22Rv1 (cell line): Measurements from ENCODE around the gene MRPL12.

Source experiments
- H3K27ac ChIP-seq: fragments of 450-650 bp; 2 replicates; pipeline ENCODE4 v1.5.1; 2017
- ZFX ChIP-seq: fragments of 450-650 bp; IDR thresholded peaks from 2 replicates; pipeline ENCODE4 v1.6.1; 2017; ENCODE audit warnings: antibody characterized with exemption, borderline replicate concordance
- TF ChIP-seq, protein P1 (sequence below): fragments of 450-650 bp; IDR thresholded peaks from 2 replicates; pipeline ENCODE4 v1.5.1; 2017; ENCODE audit warnings: mild to moderate bottlenecking

MRPL12 gene

GRCh38 chr17:81683208-81683583 lies 20.0 kb upstream of the MRPL12 start:
- peak overlapping the region; percentile 72 for H3K27ac ChIP-seq
- TF ChIP-seq ZFX, result no peak
- TF ChIP-seq, protein P1, sequence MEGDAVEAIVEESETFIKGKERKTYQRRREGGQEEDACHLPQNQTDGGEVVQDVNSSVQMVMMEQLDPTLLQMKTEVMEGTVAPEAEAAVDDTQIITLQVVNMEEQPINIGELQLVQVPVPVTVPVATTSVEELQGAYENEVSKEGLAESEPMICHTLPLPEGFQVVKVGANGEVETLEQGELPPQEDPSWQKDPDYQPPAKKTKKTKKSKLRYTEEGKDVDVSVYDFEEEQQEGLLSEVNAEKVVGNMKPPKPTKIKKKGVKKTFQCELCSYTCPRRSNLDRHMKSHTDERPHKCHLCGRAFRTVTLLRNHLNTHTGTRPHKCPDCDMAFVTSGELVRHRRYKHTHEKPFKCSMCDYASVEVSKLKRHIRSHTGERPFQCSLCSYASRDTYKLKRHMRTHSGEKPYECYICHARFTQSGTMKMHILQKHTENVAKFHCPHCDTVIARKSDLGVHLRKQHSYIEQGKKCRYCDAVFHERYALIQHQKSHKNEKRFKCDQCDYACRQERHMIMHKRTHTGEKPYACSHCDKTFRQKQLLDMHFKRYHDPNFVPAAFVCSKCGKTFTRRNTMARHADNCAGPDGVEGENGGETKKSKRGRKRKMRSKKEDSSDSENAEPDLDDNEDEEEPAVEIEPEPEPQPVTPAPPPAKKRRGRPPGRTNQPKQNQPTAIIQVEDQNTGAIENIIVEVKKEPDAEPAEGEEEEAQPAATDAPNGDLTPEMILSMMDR, result no peak

DNA sequence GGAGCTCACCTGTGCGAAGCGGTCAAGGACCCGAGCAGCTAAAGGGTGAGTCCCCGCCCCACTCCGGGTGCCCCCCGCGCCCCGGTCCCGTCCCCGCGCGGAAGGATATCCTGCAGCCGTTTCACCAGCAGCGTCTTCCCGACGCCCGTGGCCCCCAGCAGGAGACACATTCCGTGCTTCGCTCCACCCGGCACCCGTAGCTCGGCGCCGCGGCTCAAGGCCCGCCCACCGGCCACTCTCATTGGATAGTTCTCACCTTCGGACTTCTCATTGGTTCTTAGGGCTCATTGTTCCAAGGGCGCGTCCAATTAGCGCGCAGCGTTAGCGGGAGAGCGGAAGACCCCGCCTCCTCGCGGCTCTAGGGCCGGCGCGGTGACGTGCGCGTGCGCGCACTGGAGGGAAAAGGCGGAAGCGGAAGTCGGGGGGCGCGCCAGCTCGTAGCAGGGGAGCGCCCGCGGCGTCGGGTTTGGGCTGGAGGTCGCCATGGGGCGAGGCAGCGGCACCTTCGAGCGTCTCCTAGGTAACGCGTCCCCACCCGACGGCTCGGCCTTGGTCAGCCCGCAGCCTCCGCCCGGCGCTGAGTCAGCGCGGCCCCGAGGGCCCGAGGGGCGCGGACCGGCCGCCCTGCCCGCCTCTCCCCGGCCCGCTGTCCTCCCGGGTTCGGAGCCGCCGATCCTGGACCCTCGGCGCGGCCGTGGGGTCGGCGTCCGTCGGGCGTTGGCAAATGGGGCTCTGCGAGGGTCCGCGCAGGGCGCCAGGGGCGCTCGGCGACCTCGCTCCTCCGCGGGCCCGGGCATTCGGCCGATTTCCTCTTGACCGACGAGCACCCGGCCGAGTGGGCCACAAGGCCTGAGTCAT lies 19.4 kb upstream of the MRPL12 start, which contains the start of the genes ARL16 and HGS:
Gene ARL16 (minus strand): TSS at position 214 of the 858 bp plus-strand sequence. CDS start 44 bp downstream, at position 170.
Gene HGS (plus strand): TSS at position 428 of the 858 bp plus-strand sequence. CDS start 56 bp downstream, at position 484.
- no peak for TF ChIP-seq ZFX
- TF ChIP-seq, protein P1, result no peak
- peak within 1 kb of the TSS; percentile 72 for H3K27ac ChIP-seq

DNA sequence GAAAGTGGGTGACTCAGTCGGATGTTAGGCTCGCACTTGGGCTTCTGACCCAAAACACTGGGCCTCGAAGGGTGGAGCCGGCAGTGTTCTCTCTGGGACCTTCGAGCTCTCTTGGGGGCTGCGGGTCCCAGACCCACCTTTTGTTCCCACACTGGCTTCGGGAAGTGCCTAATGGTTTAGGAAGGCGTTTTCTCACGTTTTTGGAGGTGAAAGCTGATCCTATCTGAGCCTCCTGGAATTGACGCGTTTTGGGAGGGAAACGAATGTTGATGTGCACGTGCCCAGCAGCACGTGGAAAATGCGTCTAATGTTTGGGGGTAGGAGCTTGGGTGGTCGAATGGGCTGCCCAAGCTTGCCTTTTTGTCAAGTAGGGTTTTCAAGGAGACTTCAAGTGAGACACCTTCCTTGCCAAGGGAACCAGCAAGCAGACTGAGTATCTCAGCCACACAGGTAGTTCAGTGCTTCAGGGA lies 18.7 kb upstream of the MRPL12 start:
- no peak for TF ChIP-seq ZFX
- TF ChIP-seq, protein P1, result no peak
- H3K27ac ChIP-seq, result peak overlapping the region; percentile 72

DNA sequence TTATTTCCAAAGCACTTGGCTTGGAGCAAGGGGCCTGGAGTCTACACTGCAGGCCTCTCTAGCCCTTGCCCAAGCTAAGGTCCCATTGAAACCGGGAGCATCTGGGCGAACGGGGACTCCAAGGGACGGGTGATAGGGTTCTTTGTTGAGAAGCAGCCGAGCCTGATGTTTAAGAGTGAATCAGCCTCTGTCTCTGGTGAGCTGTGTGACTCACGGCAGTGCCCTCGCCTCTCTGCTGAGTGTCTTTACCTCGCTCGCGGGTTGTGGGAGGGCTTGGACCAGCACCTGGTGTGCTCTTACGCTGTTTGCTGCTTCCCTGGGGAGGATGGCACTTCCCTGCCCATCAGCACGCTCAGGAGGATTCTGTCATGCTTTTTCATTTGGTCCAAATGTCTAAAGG lies 18.1 kb upstream of the MRPL12 start:
- peak overlapping the region; percentile 72 for H3K27ac ChIP-seq
- TF ChIP-seq, protein P1, result no peak
- TF ChIP-seq ZFX, result no peak

DNA sequence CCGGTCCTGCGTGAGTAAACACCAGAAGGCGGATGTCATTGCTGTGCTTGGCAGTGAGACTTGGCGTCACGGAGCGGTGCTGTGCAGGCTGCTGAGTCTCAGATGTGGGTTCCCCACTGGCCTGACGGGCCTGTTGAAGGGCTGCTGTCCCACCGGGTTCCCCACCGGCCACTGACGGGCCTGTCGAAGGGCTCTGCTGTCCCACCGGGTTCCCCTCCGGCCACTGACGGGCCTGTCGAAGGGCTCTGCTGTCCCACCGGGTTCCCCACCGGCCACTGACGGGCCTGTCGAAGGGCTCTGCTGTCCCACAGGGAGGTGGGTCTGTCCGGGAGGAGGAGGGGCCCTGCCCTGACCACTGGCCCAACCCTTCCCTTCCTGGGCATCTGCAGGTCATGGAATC lies 16.6 kb upstream of the MRPL12 start:
- H3K27ac ChIP-seq, result no peak overlapping the region
- TF ChIP-seq ZFX, result no peak
- TF ChIP-seq, protein P1, result no peak

DNA sequence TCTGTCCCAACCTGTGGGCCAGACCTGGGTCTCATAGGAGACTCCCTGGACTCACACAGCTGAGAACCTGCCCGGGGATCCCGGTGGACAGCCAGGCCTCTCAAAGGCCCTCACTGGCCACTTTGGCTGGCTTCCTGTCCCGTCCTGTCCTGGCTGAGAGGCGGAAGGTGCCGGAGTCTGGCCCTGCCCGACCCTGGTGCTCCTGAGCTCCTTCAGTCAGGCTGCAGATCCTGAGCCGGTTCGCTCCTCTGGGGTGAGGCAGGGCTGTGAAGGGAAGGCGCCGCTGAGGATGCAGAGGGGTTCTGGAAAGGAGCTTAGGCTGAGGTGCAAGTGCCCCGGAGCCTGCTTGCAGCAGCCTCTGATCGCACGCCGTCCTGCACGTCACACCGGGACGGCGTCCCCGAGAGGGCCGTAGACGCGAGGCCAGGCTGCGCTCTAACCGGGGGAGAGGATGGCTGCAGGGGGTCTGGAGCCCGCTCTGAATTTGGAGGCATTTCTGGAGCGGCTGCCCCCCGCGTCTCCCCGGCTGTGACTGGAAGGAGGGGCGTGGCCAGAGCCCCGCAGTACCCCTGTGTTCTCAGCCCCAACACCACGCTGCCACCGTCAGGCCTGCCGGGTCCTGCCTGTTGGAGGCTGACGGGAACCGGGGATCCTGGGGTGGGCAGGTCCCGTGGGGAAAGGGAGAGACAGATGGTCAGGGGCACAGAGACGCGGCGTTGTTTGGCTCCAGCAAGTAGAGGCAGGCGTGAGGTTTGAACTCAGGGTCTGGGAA lies 15.2 kb upstream of the MRPL12 start:
- no peak overlapping the region for H3K27ac ChIP-seq
- TF ChIP-seq ZFX, result no peak
- TF ChIP-seq, protein P1, result no peak
